VCaP (cell line): ENCODE results near the gene CACNA2D3.
A peak's percentile ranks its signal among the peaks of the same experiment; 100 is the strongest.

ENCODE experiments used
- H3K27ac ChIP-seq: fragments of 450-650 bp; 2 replicates; pipeline ENCODE4 v1.5.1; 2017
- CTCF ChIP-seq: fragments of 450-650 bp; conservative IDR thresholded peaks from 2 replicates; pipeline ENCODE4 v1.5.1; 2017; ENCODE audit warnings: mild to moderate bottlenecking, moderate library complexity

Gene CACNA2D3

GRCh38 chr3:55097441-55097840 is 975.1 kb downstream of the CACNA2D3 start:
- no peak overlapping the region for H3K27ac ChIP-seq
- no peak for TF ChIP-seq CTCF

GRCh38 chr3:55105647-55106046 is 983.3 kb downstream of the CACNA2D3 start:
- TF ChIP-seq CTCF, result no peak
- no peak overlapping the region for H3K27ac ChIP-seq

GRCh38 chr3:55107187-55107586 is 984.8 kb downstream of the CACNA2D3 start:
- no peak for TF ChIP-seq CTCF
- no peak overlapping the region for H3K27ac ChIP-seq

GRCh38 chr3:55111906-55112305 is 989.6 kb downstream of the CACNA2D3 start:
- peak overlapping the region; percentile 50; the same call in 1 of the 2 replicates for H3K27ac ChIP-seq

GRCh38 chr3:55118451-55118850 is 996.1 kb downstream of the CACNA2D3 start:
- H3K27ac ChIP-seq, result no peak overlapping the region
- no peak for TF ChIP-seq CTCF

GRCh38 chr3:55119268-55119667 is 996.9 kb downstream of the CACNA2D3 start:
- no peak for TF ChIP-seq CTCF
- H3K27ac ChIP-seq, result no peak overlapping the region

GRCh38 chr3:55122312-55122711 is 1000.0 kb downstream of the CACNA2D3 start:
- TF ChIP-seq CTCF, result no peak
- H3K27ac ChIP-seq, result no peak overlapping the region
